HG02943 (cell line): ENCODE results near the gene KRTAP24-1.

Source experiments
- ATAC-seq: cut with Tn5 transposase; IDR thresholded peaks from one replicate; pipeline ENCODE4 v1.9.1; 2021; ENCODE audit warnings: mild to moderate bottlenecking, low read depth, moderate library complexity; ENCODE audit not compliant: unreplicated experiment

Gene KRTAP24-1, protein sequence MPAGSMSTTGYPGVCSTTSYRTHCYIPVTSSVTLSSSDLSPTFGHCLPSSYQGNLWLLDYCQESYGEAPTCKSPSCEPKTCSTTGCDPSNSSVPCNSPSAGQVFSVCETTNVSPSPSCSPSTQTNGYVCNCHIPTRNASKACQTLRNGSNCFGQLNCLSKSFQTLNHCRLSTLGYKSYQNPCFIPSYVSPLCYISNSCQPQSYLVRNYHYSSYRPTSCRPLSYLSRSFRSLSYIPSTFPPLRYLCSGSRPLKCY

DNA sequence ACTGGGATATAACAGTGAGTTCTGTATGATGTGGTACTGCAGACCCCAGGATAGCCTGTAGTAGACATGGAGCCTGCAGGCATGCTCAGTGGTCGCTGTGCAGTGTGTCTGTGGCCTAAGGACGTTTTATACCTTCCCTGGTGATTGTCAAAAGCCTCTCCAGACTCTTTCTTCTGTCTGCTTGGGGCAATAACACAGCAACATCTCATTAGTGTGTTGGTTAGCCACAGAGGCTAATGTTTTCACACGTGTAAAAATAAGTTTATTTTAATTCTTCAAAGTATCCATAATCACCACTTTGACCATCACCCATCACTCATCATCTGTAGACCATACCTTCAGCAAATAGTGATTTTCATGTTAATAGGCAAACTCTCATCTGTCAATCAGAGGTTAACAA, at the start of gene KRTAP24-1:
Gene KRTAP24-1 (minus strand): TSS at position 101 of the 400 bp plus-strand sequence. CDS start 18 bp downstream, at position 83.
- ATAC-seq, result no peak

DNA sequence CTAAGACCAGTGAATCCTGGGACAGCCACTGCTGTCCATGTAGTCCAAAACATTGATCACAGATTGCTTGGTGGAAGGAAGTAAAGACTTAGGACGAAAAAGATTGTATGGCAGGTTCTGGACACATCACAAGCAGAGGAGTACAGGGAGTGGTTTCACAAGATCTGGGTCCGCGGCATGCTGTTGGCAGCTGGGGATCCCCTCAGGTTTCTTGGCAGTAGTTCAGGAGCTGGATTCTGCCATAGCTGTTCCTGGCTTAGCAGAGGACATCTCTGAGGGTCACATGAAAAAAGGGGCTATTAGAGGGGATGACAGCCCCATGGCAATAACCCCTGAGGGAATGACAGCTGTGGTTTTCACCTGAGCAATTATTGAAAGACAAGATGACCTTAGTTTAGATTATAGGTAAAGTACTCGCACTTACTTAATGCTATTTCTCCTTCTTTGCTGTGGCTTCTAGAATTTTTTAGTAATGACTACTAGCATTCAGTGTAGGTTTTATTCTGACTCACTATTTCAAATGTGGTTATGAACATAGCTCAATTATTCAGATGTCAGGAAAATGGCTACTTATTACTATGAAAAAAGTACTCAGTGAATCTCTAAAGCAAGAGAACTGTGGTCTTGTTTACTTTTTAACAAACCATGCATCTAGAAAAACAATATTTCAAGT, 46.6 kb upstream of the KRTAP24-1 start:
- ATAC-seq, result no peak

DNA sequence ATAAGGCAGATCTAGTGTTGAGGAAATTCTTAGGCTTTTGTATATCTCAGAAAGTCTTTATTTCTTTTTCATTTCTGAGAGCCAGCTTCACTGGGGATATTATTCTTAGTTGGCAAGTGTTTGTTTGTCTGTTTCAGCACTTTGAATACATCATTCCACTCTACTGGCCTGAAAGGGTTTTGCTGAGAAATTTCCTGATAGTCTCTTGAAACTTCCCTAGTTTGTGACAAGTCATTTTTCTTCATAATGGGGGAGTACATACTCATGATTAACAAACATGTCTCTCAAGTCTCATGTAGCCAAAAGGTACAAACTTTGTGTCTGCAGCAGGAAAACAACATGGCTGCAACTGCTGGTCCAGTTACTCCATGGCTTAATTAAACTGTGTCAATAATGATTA, 43.6 kb upstream of the KRTAP24-1 start:
- no peak for ATAC-seq

DNA sequence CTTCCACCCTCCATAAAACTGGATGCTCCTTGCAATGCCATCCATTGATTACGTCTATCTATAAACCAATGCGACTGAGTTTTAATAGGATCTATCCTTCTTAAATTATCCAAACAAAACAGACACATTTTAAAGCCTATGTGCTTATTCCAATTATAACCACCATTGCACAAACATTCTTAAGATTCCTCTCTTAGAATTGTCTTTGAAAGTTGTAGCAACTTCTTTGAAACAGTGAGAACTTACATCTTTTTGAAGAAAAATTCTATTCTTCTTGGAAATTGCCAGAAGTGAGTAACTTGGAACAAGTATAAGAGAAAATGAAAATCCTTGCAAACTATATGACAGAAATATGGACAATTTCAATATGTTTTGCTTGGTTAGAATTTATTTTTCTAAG, 37.5 kb upstream of the KRTAP24-1 start, which contains the start of gene KRTAP26-1:
Gene KRTAP26-1 (minus strand): TSS at position 101 of the 400 bp plus-strand sequence. CDS start 280 bp downstream, outside the sequence.
- no peak for ATAC-seq

DNA sequence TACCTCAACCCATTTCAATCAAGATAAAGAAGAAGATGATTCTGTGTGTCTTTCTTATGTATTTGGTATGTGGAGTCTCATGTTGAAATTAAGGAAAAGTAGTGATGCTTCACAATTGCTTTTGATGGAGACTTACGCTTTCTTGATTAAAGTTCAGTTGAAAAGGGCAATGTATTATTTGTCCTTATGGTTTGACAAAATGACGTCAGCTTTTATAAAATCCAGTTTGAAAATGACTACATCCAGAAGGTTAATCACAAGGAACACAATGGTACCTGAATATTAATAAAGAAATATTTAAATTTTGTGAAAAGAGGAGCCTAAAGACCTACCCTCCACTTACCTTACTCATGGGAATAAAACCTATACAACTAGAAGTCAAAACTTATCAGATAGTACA, 33.0 kb upstream of the KRTAP24-1 start:
- ATAC-seq, result no peak

DNA sequence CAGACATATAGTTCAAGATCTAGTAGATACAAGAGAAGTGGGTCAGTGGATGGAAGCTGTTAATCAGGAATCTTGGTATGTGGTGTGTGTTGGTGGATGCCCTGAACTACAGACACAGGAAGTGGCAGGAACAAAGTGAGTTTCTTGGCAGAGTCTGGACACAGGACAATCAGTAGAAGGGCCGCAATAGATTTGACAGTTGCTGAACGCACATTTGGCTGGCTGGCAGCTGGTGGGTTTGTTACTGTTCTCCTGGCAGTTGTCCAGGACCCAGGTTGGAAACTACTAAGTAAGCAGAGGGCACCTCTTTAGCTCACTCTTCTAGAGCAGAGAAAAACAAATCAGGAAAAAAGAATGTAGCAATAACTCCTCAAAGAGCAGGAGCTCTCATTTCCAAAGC, 24.1 kb upstream of the KRTAP24-1 start:
- ATAC-seq, result no peak

DNA sequence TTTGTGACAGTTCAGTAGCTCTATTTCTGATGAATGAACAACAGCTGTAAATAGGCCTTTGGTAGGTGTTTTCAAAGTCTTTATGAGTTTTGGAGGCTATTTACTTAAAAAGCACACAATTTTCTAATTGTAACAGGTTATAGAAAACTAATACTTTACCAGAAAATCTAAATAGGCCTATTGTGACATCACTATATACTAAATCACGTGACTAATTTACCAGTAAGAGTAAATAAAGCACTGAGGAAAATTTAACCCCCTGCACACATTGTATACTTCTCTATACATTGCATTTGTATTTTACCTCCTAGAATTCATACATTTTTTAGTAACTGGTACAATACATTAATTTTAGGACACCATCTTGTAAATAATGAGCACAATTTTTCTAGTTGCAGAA, 22.4 kb upstream of the KRTAP24-1 start:
- no peak for ATAC-seq

DNA sequence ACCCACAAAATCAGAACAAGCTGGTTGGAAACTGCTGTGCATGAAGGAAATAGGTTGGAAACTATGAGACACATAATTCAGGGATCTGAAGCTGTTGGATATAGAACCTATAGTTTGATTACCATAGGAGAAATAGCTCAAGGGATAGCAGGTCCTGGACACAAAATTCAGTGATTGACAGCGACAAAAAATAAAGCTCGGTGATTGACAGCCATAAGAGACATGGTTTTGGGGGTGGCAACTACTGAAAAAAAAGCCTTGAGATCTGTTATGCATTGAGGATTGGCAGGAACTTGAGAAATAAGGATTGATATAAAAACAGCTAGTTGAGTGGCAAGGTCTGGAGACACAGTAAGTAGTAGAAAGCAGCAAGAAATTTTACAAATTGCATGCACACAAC, 6.5 kb upstream of the KRTAP24-1 start, which contains the start of gene KRTAP25-1:
Gene KRTAP25-1 (minus strand): TSS at position 300 of the 400 bp plus-strand sequence. CDS start 24 bp downstream, at position 276.
- ATAC-seq, result no peak

DNA sequence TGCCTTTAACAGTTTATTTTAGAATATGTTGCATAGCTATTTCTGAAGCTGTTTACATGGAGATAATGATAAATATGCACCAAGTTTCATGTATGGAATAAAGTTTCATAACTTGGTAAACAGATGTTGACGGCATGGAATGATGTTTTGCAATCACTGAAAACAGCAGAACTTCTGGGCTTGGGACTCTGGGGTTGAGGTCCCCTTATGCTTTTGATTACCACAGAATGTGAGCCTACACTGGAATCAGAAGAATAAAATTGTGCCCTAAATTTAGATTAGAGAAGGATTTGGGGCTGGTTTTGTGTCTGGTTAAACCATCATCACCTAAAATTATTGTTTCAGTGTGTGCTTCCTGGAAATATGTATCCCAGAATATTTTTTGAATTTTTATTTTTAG, 11.1 kb downstream of the KRTAP24-1 start:
- ATAC-seq, result no peak

DNA sequence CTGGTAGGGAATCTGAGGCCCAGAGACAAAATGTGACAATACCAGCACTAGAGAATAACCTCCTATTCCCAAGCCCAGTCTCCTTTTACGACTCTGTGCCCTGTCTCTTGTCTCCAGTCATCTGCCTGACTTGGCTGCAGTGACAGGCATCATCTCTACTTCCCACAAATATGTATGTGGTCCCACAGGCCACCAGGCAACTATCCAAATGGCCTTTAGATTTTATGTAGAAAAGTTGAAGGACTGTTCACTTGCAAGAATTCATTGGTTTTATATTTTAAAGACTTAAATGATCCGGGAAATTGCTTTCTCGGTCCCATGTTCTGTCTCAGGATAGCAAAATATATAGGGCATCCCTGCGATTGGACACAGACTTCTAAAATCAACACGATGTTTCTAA, 11.6 kb downstream of the KRTAP24-1 start:
- ATAC-seq, result no peak

DNA sequence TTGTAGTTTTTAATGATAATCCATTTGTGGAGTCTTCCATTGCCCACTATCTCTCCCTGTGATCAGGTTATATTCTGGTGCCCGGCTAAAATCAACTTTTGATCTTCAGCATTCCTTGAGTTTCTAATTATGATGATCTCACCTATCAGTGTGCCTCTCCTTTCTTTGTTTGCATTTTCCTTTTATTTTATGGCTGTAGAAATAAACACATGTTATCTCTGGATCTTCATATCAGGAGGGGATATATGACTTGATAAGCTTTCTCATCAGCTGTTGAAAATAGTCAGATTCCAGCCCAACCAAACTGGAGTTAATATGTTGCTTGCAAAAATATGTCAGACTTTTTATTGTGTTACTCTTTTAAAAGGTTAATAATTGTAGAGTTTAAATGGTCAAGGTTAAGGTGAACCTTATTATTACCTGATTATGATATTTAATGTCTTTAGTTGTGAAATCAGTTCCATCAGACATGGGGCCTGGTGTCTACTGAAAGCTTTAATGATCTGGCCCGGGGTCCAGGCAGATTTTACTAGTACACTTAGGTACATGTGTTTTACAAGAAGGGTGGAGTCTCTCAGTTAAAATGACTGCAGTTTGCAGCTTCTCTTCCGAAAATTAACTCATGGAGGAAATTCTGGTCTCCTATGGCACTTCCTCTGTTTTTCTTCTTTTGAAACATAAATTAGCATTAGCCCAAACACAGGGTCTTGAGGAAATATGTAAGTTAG, 12.8 kb downstream of the KRTAP24-1 start:
- ATAC-seq, result no peak

DNA sequence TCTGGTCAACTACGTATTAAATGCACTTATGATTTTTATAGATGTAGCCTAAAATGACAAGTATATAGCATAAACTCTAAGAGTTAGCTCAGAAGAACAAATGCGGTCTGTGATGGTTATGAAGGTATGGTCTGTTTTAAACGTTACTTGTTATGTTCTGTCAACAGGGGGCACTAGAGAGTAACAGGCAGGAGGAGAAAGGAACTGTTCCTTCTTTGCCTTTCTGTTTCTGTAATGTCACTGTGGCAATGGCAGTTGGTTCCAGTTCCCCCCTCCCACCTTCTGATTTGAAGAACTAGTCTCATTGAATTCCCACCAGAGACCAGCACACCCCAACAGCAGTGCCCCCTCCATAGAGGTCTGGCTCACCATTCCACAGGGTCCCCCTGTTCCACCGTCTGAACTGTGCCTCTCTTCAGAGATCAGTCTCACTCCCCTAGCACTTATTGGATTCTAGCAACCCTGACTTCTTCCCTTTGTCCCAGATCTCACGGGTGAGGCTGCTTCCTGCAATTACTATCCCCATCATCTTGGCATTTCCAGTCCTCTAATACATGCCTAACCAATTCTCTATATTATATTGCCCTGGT, 14.0 kb downstream of the KRTAP24-1 start:
- ATAC-seq, result no peak

DNA sequence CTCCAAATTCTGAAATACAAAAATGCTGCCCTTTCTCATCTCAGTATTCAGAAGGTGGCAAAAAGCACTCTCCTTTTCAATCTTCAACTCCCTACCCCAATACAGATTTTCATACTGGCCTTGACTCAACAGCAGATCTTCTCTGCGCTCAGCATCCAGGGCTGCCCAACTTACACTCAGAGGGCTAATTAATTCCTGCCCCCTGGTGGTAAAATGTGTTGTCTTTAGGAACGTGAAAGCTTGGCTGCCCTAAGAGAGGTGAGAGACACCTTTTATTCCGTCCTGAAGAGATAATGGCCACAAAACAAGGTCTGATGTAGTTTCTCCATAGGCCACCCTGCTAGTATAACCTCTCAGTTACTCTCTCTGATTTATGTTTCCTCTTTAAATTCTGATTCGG, 25.0 kb downstream of the KRTAP24-1 start:
- no peak for ATAC-seq

DNA sequence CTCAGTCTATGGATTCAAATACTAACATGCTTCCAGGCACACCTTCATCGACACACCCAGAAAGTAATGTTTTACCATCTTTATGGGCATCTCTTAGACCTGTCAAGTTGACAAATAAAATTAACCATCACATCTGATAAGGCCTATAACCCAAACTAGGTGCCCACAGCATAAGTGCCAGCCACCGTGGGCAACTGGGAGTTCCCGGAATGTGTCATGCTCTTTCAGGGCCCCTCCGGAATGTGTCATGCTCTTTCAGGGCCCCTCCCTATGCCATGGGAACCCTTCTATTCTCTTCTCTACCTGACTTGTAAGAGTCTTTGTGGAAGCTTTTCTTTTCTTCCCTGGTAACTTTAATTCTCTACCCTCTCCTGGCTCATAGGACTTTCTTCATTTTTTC, 26.6 kb downstream of the KRTAP24-1 start:
- no peak for ATAC-seq

DNA sequence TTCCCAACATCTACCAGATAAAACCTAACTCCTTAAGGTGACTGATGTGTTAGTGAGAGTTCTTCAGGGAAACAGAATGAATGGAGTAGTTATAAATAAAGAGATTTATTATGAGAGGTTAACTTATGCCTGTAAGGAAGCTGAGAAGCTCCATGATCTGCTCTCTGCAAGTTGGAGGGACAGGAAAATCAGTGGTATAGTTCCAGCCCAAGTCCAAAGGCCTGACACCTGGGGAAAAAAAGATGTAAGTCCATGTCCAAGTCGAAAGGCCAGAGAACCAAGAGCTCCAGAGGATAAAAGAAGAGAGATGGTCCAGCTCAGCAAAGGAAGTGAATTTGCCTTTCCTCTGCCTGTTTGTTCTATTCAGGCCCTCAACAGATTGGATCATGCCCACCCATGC, 27.1 kb downstream of the KRTAP24-1 start:
- ATAC-seq, result no peak

DNA sequence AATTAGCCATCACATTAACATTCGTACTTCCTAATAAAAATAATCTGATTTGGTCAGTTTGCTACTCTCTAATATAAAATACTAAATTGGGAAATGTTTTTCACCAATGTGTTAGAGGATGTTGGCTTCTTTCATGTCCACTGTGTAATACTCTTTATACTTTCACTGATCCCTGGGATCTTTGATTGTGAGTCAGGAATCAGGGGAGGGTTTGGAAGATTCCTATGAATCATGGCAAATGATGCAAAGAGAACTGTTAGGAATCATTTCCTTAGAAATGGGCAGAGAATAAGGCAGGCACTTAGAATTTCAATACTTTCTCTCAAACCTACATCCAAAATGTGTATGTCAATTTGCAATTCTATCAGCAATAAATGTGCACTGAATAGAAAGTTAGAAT, 31.0 kb downstream of the KRTAP24-1 start:
- no peak for ATAC-seq

DNA sequence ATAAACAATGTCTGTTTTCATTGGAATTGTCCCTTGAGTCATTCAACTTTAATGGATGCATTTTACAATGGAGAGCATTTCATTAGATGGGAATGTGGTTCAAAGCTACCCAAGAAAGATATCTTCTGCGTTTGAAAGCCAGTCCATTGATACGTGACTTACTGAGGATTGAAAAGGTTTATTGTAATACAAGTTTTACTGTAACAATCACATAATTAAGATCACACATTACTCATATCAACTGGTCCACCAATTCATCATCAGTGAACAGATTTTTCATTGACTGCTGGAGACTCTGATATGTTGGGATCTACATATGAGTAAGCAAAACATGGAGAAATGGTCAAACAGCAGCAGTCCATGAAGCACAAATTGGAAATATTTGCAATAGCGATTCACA, 32.8 kb downstream of the KRTAP24-1 start:
- no peak for ATAC-seq

DNA sequence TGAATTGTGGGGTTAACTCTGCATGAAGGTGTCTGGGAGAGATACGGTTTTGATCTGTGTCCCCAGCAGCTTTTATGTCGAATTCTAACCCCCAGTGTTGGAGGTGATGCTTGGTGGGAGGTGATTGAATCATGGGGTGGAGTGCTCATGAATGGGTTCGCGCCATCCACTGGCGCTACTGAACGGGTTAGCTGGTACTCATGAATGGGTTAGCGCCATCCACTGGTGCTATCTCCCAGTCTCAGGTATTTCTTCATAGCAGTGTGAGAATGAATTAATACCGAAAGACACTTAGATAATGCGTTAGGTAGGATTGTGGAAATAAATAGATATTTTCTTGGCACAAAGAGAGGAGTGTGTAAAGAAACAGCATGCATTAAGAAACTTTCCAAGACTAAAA, 33.9 kb downstream of the KRTAP24-1 start:
- no peak for ATAC-seq

DNA sequence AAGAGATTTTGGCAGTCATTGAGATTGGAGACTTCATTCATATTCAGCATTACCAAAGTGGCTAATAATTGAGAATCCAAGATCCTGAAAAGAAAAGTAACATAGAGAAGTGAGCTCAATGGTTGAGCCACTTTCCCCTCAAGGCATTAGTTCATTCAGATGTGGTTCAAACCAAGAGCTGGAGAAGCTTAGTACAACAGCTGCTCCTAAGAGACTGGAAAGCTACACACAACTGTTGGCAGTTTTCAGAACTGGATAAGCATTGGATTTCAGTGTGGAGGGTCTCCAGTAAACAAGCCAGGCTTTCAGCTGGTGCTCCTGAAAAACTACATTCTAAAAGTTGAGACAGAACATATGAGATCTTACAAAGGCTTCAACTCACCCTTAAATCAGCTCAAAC, 37.7 kb downstream of the KRTAP24-1 start:
- ATAC-seq, result no peak

DNA sequence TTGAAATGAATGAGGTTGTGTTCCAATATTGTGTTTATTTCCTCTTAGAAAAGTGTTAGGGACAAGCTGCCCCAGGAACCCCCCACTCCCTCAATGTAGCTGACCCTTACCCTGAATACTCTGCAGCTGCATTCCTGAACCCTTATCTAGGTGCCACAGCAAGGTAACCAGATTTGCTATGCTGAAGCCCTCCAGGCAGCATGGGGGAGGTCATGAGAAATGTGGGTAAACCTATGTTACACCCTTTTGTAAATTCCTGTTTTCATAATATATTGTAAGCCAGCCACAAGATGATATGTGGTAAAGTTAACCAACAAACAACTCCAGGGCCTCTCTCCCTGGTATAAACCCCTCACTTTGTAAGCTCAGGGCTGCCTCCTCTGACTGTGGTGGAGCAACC, 39.1 kb downstream of the KRTAP24-1 start:
- no peak for ATAC-seq

DNA sequence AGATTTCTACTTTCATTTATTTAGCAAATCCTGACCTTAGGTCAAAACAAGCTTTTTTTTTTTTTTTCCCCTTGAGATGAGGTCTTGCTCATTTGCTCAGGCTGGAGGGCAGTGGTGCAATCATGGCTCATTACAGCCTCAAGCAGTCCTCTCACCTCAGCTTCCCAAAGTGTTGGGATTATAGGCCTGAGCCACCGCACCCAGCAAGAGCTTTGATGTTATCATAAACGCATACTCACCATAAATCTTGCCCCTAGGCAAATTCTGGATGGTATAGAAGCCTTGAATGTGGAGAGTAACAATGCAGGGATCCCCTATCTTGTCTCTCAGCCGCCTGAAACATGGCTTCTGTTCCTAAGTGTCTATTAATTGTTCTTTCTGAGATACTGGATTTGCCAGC, 42.1 kb downstream of the KRTAP24-1 start:
- ATAC-seq, result no peak
